OCI-LY7 (cell line): ENCODE results near the gene FALEC. TPM values are rescaled to one million over a fixed set of nuclear protein-coding genes. Genes with fewer than 3 reads are reported as not detected.

ENCODE experiments used
- BruUV-seq: library from RNA; stranded (reverse); fragments of 400-500 nt; replicated peaks from 2 replicates; lab custom pipeline; 2021; lab: Mats Ljungman, UMichigan
- CTCF ChIA-PET: fragments of 300-600 bp; sonication (Branson Sonifier 250); formaldehyde crosslinking; loops from one replicate; lab custom pipeline; 2022; ENCODE audit warnings: antibody characterized with exemption; ENCODE audit not compliant: unreplicated experiment; lab: Charles Lee
- POLR2A ChIA-PET: fragments of 300-600 bp; sonication (Branson Sonifier 250); formaldehyde crosslinking; loops from one replicate; lab custom pipeline; 2022; ENCODE audit warnings: antibody characterized with exemption; lab: Charles Lee
- DNase-seq: peaks from one replicate; pipeline ENCODE4 v3.0.0-alpha.2; 2015; ENCODE audit warnings: low spot score
- H2AFZ ChIP-seq: fragments of 200-600 bp; sonication (generic), shearing (Covaris generic); 2 replicates; pipeline ENCODE4 v1.6.1; 2014; ENCODE audit warnings: mild to moderate bottlenecking, antibody characterized with exemption, low read length, moderate library complexity
- H3K27ac ChIP-seq: fragments of 200-600 bp; sonication (generic); 2 replicates; pipeline ENCODE4 v1.5.1; 2014; ENCODE audit warnings: mixed run types, low read depth, mild to moderate bottlenecking, moderate library complexity, low read length, inconsistent platforms; ENCODE audit not compliant: poor library complexity, severe bottlenecking
- H3K36me3 ChIP-seq: fragments of 200-600 bp; sonication (generic); 2 replicates; pipeline ENCODE4 v1.6.1; 2014; ENCODE audit warnings: mild to moderate bottlenecking, antibody characterized with exemption, low read length, moderate library complexity, mixed read lengths; ENCODE audit not compliant: insufficient read depth
- H3K4me1 ChIP-seq: fragments of 200-600 bp; sonication (generic); 2 replicates; pipeline ENCODE4 v1.5.1; 2014; ENCODE audit warnings: mild to moderate bottlenecking, low read length; ENCODE audit not compliant: insufficient read depth, poor library complexity, severe bottlenecking
- H3K4me2 ChIP-seq: fragments of 200-600 bp; sonication (generic); 2 replicates; pipeline ENCODE4 v1.6.1; 2014; ENCODE audit warnings: mild to moderate bottlenecking, low read length
- H3K4me3 ChIP-seq: fragments of 200-600 bp; sonication (generic); 2 replicates; pipeline ENCODE4 v1.5.1; 2014; ENCODE audit warnings: mild to moderate bottlenecking, low read depth, low read length; ENCODE audit not compliant: poor library complexity, severe bottlenecking
- H3K79me2 ChIP-seq: fragments of 200-600 bp; sonication (generic); 2 replicates; pipeline ENCODE4 v1.6.1; 2016; ENCODE audit warnings: low read depth, mild to moderate bottlenecking, low read length, moderate library complexity, mixed read lengths; ENCODE audit not compliant: insufficient read depth
- H3K9me2 ChIP-seq: fragments of 200-600 bp; sonication (generic); 2 replicates; pipeline ENCODE4 v1.6.1; 2016; ENCODE audit warnings: mild to moderate bottlenecking, low read length, mixed read lengths; ENCODE audit not compliant: insufficient read depth
- H3K9me3 ChIP-seq: fragments of 200-600 bp; sonication (generic); 2 replicates; pipeline ENCODE4 v1.6.1; 2014; ENCODE audit warnings: mild to moderate bottlenecking, mixed run types, low read length, mixed read lengths
- H4K20me1 ChIP-seq: fragments of 200-600 bp; sonication (generic); 2 replicates; pipeline ENCODE4 v1.6.1; 2014; ENCODE audit warnings: mild to moderate bottlenecking, antibody characterized with exemption, low read length, moderate library complexity, mixed read lengths; ENCODE audit not compliant: insufficient read depth
- CTCF ChIP-seq: fragments of 200-600 bp; sonication (generic); conservative IDR thresholded peaks from 2 replicates; pipeline ENCODE4 v1.5.1; 2014; ENCODE audit warnings: mild to moderate bottlenecking, antibody characterized with exemption, low read length, moderate library complexity, mixed read lengths
- EZH2phosphoT487 ChIP-seq: fragments of 200-600 bp; sonication (generic); IDR thresholded peaks from 2 replicates; pipeline ENCODE4 v1.6.1; 2018; ENCODE audit warnings: low read depth, borderline replicate concordance, mild to moderate bottlenecking, mixed run types, antibody characterized with exemption, low read length, moderate library complexity, mixed read lengths
- intact Hi-C: fragments of 100-400 bp; cut with micrococcal nuclease; formaldehyde crosslinking; loops from one replicate; pipeline ENCODE4 v1.10.0; 2022; ENCODE audit not compliant: unreplicated experiment
- total RNA-seq, 2 experiments: library from RNA; depleted of rRNA in 1 of 2; stranded (reverse); fragments of >200 nt in 1 of 2; shearing (Covaris generic) in 1 of 2; gene quantifications; 2 replicates each; pipeline ENCODE4 v1.2.3, GENCODE V29; 2014 to 2022

Gene FALEC
- total RNA-seq, 2 experiments from 2014 or later: 0.47 to 1.9 TPM

GRCh38 chr1:150507912-150508864, 7.4 kb upstream of the FALEC start, which contains the start of gene ECM1:
Gene ECM1, plus strand, starts transcription at chr1:150508109. Its CDS starts 101 bp downstream, at chr1:150508210.
- Histone ChIP-seq H3K9me2 (no peaks in the 10 kb centered on the region), H3K36me3 (peaks cover 39% of the 10 kb centered on the region; the same call in 1 of the 2 replicates), H3K9me3 (no peaks in the 10 kb centered on the region), H3K27ac (no peak within 1 kb of the TSS), H3K4me3 (no peak within 1 kb of the TSS), H2AFZ (no peak within 1 kb of the TSS), H3K79me2 (no peaks in the 10 kb centered on the region), H3K4me2 (no peak within 1 kb of the TSS), H3K4me1 (peaks cover 9% of the 10 kb centered on the region), H4K20me1 (no peaks in the 10 kb centered on the region)
- no peak for TF ChIP-seq EZH2phosphoT487
- CTCF ChIA-PET: no interaction called here
- BruUV-seq: no TSS peak
- POLR2A ChIA-PET: interaction anchor here (0.6 kb wide), 2 partner anchors 83 to 734 kb away, joined by 3 read pairs; no protein-coding TSS in a partner anchor
- intact Hi-C loops: no loop called here
- no peak for DNase-seq

GRCh38 chr1:150508982-150509381, 6.6 kb upstream of the FALEC start:
- H3K79me2 ChIP-seq: no peaks in the 10 kb centered on the region
- H4K20me1 ChIP-seq: no peaks in the 10 kb centered on the region
- H2AFZ ChIP-seq: no peak overlapping the region
- ChIA-PET POLR2A (no interaction called here), CTCF (no interaction called here)
- no TSS peak for BruUV-seq
- no peaks in the 10 kb centered on the region for H3K9me2 ChIP-seq
- TF ChIP-seq EZH2phosphoT487 (no peak), CTCF (no peak)
- no peak overlapping the region for H3K4me2 ChIP-seq
- no peaks in the 10 kb centered on the region for H3K9me3 ChIP-seq
- no peak overlapping the region for H3K27ac ChIP-seq
- peaks cover 36% of the 10 kb centered on the region; the same call in 1 of the 2 replicates for H3K36me3 ChIP-seq
- H3K4me1 ChIP-seq: peaks cover 9% of the 10 kb centered on the region
- H3K4me3 ChIP-seq: no peak overlapping the region
- intact Hi-C loops: no loop called here
- DNase-seq: no peak

GRCh38 chr1:150511551-150511950, 4.0 kb upstream of the FALEC start:
- DNase-seq: no peak
- BruUV-seq: no TSS peak
- Histone ChIP-seq H3K4me3 (no peak overlapping the region), H3K9me2 (no peaks in the 10 kb centered on the region), H3K9me3 (no peaks in the 10 kb centered on the region), H3K27ac (no peak overlapping the region), H2AFZ (no peak overlapping the region), H3K4me2 (no peak overlapping the region), H3K36me3 (peaks cover 11% of the 10 kb centered on the region; the same call in 1 of the 2 replicates), H4K20me1 (no peaks in the 10 kb centered on the region), H3K4me1 (peaks cover 21% of the 10 kb centered on the region), H3K79me2 (no peaks in the 10 kb centered on the region)
- ChIA-PET POLR2A (interaction anchor here (0.6 kb wide), 1 partner anchor 107 kb away, joined by 4 read pairs; no protein-coding TSS in a partner anchor), CTCF (no interaction called here)
- TF ChIP-seq EZH2phosphoT487 (no peak), CTCF (no peak)
- intact Hi-C loops: no loop called here
